Neural cell (in vitro differentiated cells): ENCODE measurements around the gene FGF4. TPM values are rescaled to one million over a fixed set of nuclear protein-coding genes. Genes with fewer than 3 reads are reported as not detected.

ENCODE experiments used
- H2AFZ ChIP-seq: fragments of 200-600, 300-800 bp; sonication (generic), shearing (Covaris generic); 2 replicates; pipeline ENCODE4 v1.6.0; 2014; ENCODE audit warnings: low read depth, mild to moderate bottlenecking, antibody characterized with exemption, low read length, moderate library complexity
- H3F3A ChIP-seq: fragments of 200-600 bp; shearing (Covaris generic); 2 replicates; pipeline ENCODE4 v1.6.1; 2016; ENCODE audit warnings: mild to moderate bottlenecking, moderate library complexity, mixed read lengths, antibody characterized with exemption, low read length; ENCODE audit not compliant: insufficient read depth, poor library complexity, severe bottlenecking
- H3K27ac ChIP-seq: fragments of 200-600, 300-800 bp; sonication (generic), shearing (Covaris generic); 2 replicates; pipeline ENCODE4 v1.5.1; 2014; ENCODE audit warnings: mild to moderate bottlenecking, low read length, moderate library complexity
- H3K27me3 ChIP-seq: fragments of 300-800, 200-600 bp; sonication (generic), shearing (Covaris generic); 2 replicates; pipeline ENCODE4 v1.6.0; 2014; ENCODE audit warnings: mild to moderate bottlenecking, low read depth, low read length, moderate library complexity; ENCODE audit not compliant: insufficient read depth
- H3K36me3 ChIP-seq: fragments of 300-800, 200-600 bp; sonication (generic), shearing (Covaris generic); 2 replicates; pipeline ENCODE4 v1.5.1; 2014; ENCODE audit warnings: mild to moderate bottlenecking, antibody characterized with exemption, low read length, moderate library complexity; ENCODE audit not compliant: insufficient read depth
- H3K4me2 ChIP-seq: fragments of 300-800, 200-600 bp; sonication (generic), shearing (Covaris generic); 2 replicates; pipeline ENCODE4 v1.6.0; 2014; ENCODE audit warnings: mild to moderate bottlenecking, low read length
- H3K4me3 ChIP-seq: fragments of 300-800, 200-600 bp; sonication (generic), shearing (Covaris generic); 2 replicates; pipeline ENCODE4 v1.5.1; 2014; ENCODE audit warnings: mild to moderate bottlenecking, low read length, moderate library complexity
- H3K79me2 ChIP-seq: fragments of 200-600 bp; shearing (Covaris generic); replicated peaks from 2 replicates; pipeline ENCODE4 v1.6.0; 2014; ENCODE audit warnings: mild to moderate bottlenecking, low read length, moderate library complexity; ENCODE audit not compliant: insufficient read depth
- H3K9ac ChIP-seq: fragments of 300-800, 200-600 bp; sonication (generic), shearing (Covaris generic); 2 replicates; pipeline ENCODE4 v1.6.1; 2016; ENCODE audit warnings: mild to moderate bottlenecking, low read length, mixed read lengths
- H3K9me2 ChIP-seq: fragments of 200-600 bp; shearing (Covaris generic); 2 replicates; pipeline ENCODE4 v1.6.1; 2016; ENCODE audit warnings: mild to moderate bottlenecking, low read length, mixed read lengths; ENCODE audit not compliant: insufficient read depth
- H3K9me3 ChIP-seq: fragments of 200-600, 300-800 bp; sonication (generic), shearing (Covaris generic); 2 replicates; pipeline ENCODE4 v1.6.1; 2016; ENCODE audit warnings: mild to moderate bottlenecking, mixed run types, low read length, moderate library complexity, mixed read lengths
- H4K20me1 ChIP-seq: fragments of 200-600 bp; shearing (Covaris generic); 2 replicates; pipeline ENCODE4 v1.6.1; 2016; ENCODE audit warnings: mild to moderate bottlenecking, mixed run types; ENCODE audit not compliant: insufficient read depth
- CTCF ChIP-seq: fragments of 450-650 bp; IDR thresholded peaks from 2 replicates; pipeline ENCODE4 v1.5.1; 2014; ENCODE audit warnings: antibody characterized with exemption, mild to moderate bottlenecking, moderate library complexity; ENCODE audit not compliant: poor library complexity, severe bottlenecking
- EP300 ChIP-seq: fragments of 450-650 bp; conservative IDR thresholded peaks from 2 replicates; pipeline ENCODE4 v1.6.1; 2014; ENCODE audit warnings: antibody characterized with exemption, mild to moderate bottlenecking, moderate library complexity; ENCODE audit not compliant: poor library complexity, severe bottlenecking
- EZH2 ChIP-seq: fragments of 200-600, 300-800 bp; shearing (Covaris generic), sonication (generic); IDR thresholded peaks from 2 replicates; pipeline ENCODE4 v1.6.1; 2014; ENCODE audit warnings: antibody characterized with exemption, low read length, borderline replicate concordance, mild to moderate bottlenecking; ENCODE audit not compliant: insufficient read depth, poor library complexity, severe bottlenecking
- MXI1 ChIP-seq: fragments of 450-650 bp; conservative IDR thresholded peaks from 2 replicates; pipeline ENCODE4 v1.6.1; 2014; ENCODE audit warnings: antibody characterized with exemption, mild to moderate bottlenecking; ENCODE audit not compliant: poor library complexity, severe bottlenecking
- POLR2AphosphoS5 ChIP-seq: IDR thresholded peaks from 2 replicates; pipeline ENCODE4 v1.6.1; 2012
- RAD21 ChIP-seq: fragments of 450-650 bp; conservative IDR thresholded peaks from 2 replicates; pipeline ENCODE4 v1.6.1; 2014; ENCODE audit warnings: antibody characterized with exemption, mild to moderate bottlenecking, moderate library complexity
- REST ChIP-seq: IDR thresholded peaks from 2 replicates; pipeline ENCODE4 v1.6.1; 2012; ENCODE audit warnings: borderline replicate concordance
- SMC3 ChIP-seq: fragments of 450-650 bp; conservative IDR thresholded peaks from 2 replicates; pipeline ENCODE4 v1.6.1; 2014; ENCODE audit warnings: antibody characterized with exemption, mild to moderate bottlenecking, moderate library complexity; ENCODE audit not compliant: poor library complexity
- TAF1 ChIP-seq: IDR thresholded peaks from 2 replicates; pipeline ENCODE4 v1.6.1; 2012; ENCODE audit warnings: low read depth
- polyA plus RNA-seq: library from polyadenylated mRNA; depleted of rRNA; stranded (reverse); fragments of >200 nt; gene quantifications from 2 replicates; pipeline ENCODE4 v1.2.3, GENCODE V29; 2014

The FGF4 gene
- polyA plus RNA-seq, 1 donor from 2014 or later: not detected

- no peak within 1 kb of the TSS for H2AFZ ChIP-seq
- peak within 1 kb of the TSS; percentile 38 for H3K9ac ChIP-seq
- no peak within 1 kb of the TSS for H3K4me2 ChIP-seq
- H3K27me3 ChIP-seq: peaks cover 64% of the 10 kb centered on the region
- H3F3A ChIP-seq: no peaks in the 10 kb centered on the region
- no peak within 1 kb of the TSS for H3K27ac ChIP-seq
- H3K79me2 ChIP-seq: peaks cover 4% of the 10 kb centered on the region
- H3K36me3 ChIP-seq: no peaks in the 10 kb centered on the region
- H3K4me3 ChIP-seq: peak within 1 kb of the TSS; percentile 63
- no peaks in the 10 kb centered on the region for H3K9me3 ChIP-seq
- no peaks in the 10 kb centered on the region for H4K20me1 ChIP-seq
- H3K9me2 ChIP-seq: no peaks in the 10 kb centered on the region
- peak; percentile 75 for TF ChIP-seq EZH2
- no peak for TF ChIP-seq REST
Observed at GRCh38 chr11:69818603-69819441, 43.7 kb upstream of the FGF4 start, which contains the start of gene FGF3. Gene FGF3, minus strand, starts transcription at chr11:69819416. Its CDS starts 483 bp downstream, at chr11:69818933.

GRCh38 chr11:69818231-69818602 lies 43.1 kb upstream of the FGF4 start:
- H4K20me1 ChIP-seq: no peaks in the 10 kb centered on the region
- H3K27ac ChIP-seq: no peak overlapping the region
- H2AFZ ChIP-seq: no peak overlapping the region
- peak overlapping the region; percentile 26 for H3K9ac ChIP-seq
- H3K9me3 ChIP-seq: no peaks in the 10 kb centered on the region
- TF ChIP-seq CTCF (no peak), EP300 (no peak), MXI1 (no peak), REST (no peak), POLR2AphosphoS5 (no peak), TAF1 (no peak), SMC3 (no peak), EZH2 (no peak), RAD21 (no peak)
- H3K79me2 ChIP-seq: peaks cover 4% of the 10 kb centered on the region
- peaks cover 64% of the 10 kb centered on the region for H3K27me3 ChIP-seq
- H3K36me3 ChIP-seq: no peaks in the 10 kb centered on the region
- H3K4me3 ChIP-seq: peak overlapping the region; percentile 63
- H3K9me2 ChIP-seq: no peaks in the 10 kb centered on the region
- H3K4me2 ChIP-seq: no peak overlapping the region
- H3F3A ChIP-seq: no peaks in the 10 kb centered on the region
